Subcutaneous adipose tissue (tissue), 4 donors: ENCODE data around the gene CALM1. TPM values are rescaled to one million over a fixed set of nuclear protein-coding genes. Genes with fewer than 3 reads are reported as not detected.

Experiments
- CTCF ChIP-seq: fragments of 450-650 bp; IDR thresholded peaks from one replicate; pipeline ENCODE4 v1.5.1; 2016; ENCODE audit warnings: low read depth, mild to moderate bottlenecking, control low read depth, antibody characterized with exemption, moderate library complexity
- total RNA-seq, 4 donors: library from RNA; depleted of rRNA; stranded (reverse); fragments of >200 nt; gene quantifications; one replicate each; pipeline ENCODE4 v1.1.0, GENCODE V29; 2016

CALM1 gene
- total RNA-seq, 4 donors from 2014 or later, result 224 to 493 (median 260) TPM

DNA sequence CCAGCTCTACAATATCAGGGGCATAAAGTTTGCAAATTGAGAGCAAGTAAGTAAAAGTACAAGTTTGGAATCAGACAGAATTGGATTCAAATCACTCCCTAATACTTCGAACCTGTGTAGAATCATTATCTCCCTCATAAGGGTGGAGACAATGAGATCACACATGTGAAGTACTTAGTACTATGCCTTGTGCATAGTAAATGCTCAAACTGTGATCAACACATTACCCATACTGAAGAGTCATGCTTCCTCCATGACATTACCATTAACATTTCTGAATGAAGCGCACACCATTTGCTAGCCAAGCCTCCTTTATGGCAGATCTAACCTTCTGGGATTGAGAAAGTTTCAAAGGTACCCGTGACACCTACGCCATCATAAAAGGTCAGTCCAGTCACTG, 38.5 kb upstream of the CALM1 start:
- TF ChIP-seq CTCF, result no peak

DNA sequence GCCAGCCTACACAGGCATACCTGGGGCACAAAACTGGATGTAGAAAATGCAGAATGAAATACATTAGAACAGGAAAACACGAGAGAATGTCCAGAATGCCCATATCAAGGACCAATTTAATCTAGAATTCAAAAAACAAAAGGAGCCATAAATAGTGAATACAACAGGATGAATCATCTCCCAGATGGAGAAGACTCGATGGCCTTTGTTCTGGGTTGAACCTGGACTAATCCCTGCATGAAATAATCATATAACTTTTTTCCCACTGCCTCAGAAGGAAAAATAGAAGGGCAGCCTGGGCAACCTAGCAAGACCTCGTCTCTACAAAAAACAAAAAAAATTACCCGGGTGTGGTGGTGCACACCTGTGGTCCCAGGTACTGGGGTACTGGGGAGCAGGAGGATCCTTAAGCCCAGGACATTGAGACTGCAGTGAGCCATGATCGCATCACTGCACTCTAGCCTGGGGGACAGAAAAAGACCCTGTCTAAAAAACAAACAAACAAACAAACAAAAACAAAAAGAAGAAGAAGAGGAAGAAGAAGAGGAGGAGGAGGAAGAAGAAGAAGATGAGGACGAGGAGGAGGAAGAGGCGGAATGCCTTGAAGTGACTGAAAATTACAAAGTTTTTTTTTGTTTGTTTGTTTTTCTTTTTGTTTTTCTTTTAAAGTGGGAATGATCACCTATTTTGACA, 34.8 kb upstream of the CALM1 start:
- no peak for TF ChIP-seq CTCF

GRCh38 chr14:90362558-90362896, 34.3 kb upstream of the CALM1 start:
- TF ChIP-seq CTCF, result no peak

DNA sequence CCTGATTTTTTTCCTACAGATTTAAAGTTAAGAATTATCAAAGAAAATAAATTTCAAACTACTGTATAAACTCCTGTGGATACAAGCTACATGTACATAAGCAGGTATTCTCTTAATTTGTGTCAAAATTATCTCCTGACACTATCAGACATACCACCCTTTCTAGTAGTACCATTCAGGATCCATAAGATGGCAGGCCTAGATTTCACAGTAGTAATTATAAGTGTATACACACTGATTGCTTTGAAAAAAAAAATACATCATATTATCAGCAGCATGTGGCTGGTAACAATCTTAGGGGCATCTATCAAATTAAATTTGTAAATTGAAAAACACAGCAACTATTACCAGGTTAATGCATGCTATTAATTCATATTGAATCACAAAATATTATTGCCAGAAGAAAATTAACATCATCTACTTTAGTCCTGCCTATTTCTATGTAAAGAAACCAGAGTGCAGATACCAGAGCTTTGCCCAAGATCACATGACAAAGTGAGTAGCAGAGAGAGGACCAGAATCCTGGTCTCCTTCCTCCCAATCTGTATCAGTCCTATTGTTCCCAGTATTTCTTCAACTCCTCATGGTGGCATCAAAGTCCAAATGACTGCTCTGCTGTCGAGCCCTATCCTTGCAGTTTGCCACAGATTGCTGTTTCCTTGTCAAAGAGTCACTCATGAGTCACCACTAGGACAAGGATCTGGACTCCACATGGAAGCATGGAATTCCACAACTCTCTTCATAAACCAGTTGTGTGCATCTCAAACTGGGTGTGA, 27.7 kb upstream of the CALM1 start:
- no peak for TF ChIP-seq CTCF

DNA sequence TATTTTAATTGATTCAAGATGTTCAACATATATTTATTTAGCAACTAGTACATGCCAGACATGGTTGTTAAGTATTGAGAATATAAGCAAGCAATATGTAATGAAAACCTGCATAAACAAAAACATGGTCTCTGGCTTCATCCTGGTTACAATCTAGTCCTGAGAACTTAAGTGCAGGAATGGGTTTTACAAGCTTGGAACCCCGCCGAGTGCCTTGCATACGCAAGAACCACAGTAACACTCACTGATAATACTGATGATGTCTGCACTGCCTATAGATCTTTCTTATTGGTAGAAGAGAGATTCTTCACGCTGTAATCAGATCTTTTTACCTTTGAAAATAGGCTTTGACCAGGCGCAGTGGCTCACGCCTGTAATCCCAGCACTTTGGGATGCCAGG, 22.9 kb upstream of the CALM1 start:
- no peak for TF ChIP-seq CTCF

DNA sequence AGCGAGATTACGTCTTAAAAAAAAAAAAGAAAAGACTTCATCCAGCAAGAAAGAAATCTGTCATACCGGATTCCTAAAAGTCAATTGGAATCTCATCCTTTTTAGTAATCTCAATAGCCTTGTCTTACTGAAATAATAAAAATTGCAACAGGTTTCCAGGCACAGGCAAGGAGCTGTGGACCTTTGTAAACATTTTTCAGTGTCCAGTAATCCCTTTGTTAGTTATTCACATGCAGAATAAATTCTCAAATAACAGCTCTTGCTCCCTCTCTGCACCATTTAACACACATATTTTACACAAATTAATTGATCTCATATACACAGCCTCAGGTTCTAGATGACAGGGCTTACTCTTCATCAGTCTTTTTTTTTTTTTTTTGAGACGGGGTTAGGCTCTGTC, 22.0 kb upstream of the CALM1 start:
- TF ChIP-seq CTCF, result no peak

- no peak for TF ChIP-seq CTCF
These were observed 20.9 kb upstream of the CALM1 start for GRCh38 chr14:90375934-90376333.
